ENCODE results near the gene LMOD3.

LMOD3 gene

GRCh38 chr3:69058180-69058946, 64.0 kb downstream of the LMOD3 start:
- no peak for DNase-seq (ENCODE audit: low read depth, low spot score)
